HG03571 (cell line): ENCODE results near the gene EPHA5.

Experiments used
- ATAC-seq: cut with Tn5 transposase; IDR thresholded peaks from one replicate; pipeline ENCODE4 v1.9.1; 2021; ENCODE audit not compliant: unreplicated experiment

EPHA5 gene

GRCh38 chr4:65508168-65508567 lies 162.1 kb downstream of the EPHA5 start:
- no peak for ATAC-seq

GRCh38 chr4:65502131-65502701 lies 168.1 kb downstream of the EPHA5 start:
- no peak for ATAC-seq

- ATAC-seq: no peak
Measured at GRCh38 chr4:65498606-65499005, 171.7 kb downstream of the EPHA5 start.

- ATAC-seq: no peak
Measured at GRCh38 chr4:65495439-65495838, 174.8 kb downstream of the EPHA5 start.

GRCh38 chr4:65482410-65482809 lies 187.9 kb downstream of the EPHA5 start:
- no peak for ATAC-seq

- ATAC-seq: no peak
Measured at GRCh38 chr4:65472531-65472930, 197.8 kb downstream of the EPHA5 start.

GRCh38 chr4:65467068-65467680 lies 203.1 kb downstream of the EPHA5 start:
- ATAC-seq: no peak

- no peak for ATAC-seq
Measured at GRCh38 chr4:65461781-65462180, 208.5 kb downstream of the EPHA5 start.

- no peak for ATAC-seq
Measured at GRCh38 chr4:65457011-65457410, 213.3 kb downstream of the EPHA5 start.

GRCh38 chr4:65456579-65456978 lies 213.7 kb downstream of the EPHA5 start:
- ATAC-seq: no peak

- no peak for ATAC-seq
Measured at GRCh38 chr4:65453398-65453797, 216.9 kb downstream of the EPHA5 start.

- no peak for ATAC-seq
Measured at GRCh38 chr4:65450899-65451298, 219.4 kb downstream of the EPHA5 start.

- no peak for ATAC-seq
Measured at GRCh38 chr4:65437102-65437501, 233.2 kb downstream of the EPHA5 start.

- no peak for ATAC-seq
Measured at GRCh38 chr4:65422109-65422508, 248.2 kb downstream of the EPHA5 start.

GRCh38 chr4:65420036-65420435 lies 250.3 kb downstream of the EPHA5 start:
- no peak for ATAC-seq

- ATAC-seq: no peak
Measured at GRCh38 chr4:65416891-65417290, 253.4 kb downstream of the EPHA5 start.

- no peak for ATAC-seq
Measured at GRCh38 chr4:65407483-65407882, 262.8 kb downstream of the EPHA5 start.

GRCh38 chr4:65401083-65401482 lies 269.2 kb downstream of the EPHA5 start:
- ATAC-seq: no peak

GRCh38 chr4:65399084-65399483 lies 271.2 kb downstream of the EPHA5 start:
- no peak for ATAC-seq

GRCh38 chr4:65393078-65393477 lies 277.2 kb downstream of the EPHA5 start:
- no peak for ATAC-seq

- ATAC-seq: no peak
Measured at GRCh38 chr4:65392488-65392887, 277.8 kb downstream of the EPHA5 start.

GRCh38 chr4:65391814-65392213 lies 278.5 kb downstream of the EPHA5 start:
- ATAC-seq: no peak

GRCh38 chr4:65391382-65391781 lies 278.9 kb downstream of the EPHA5 start:
- ATAC-seq: no peak
